ENCODE results near the gene C5orf34. TPM values are rescaled to one million over a fixed set of nuclear protein-coding genes. Genes with fewer than 3 reads are reported as not detected.
"Not testable (repeated sequence)": the region's sequence is repeated elsewhere in the genome, so short reads cannot be mapped to it uniquely, and the experiment has no call there.

The C5orf34 gene
- total RNA-seq, 6 experiments from 2014 or later: 2.2 to 4.4 (median 3.8) TPM

DNA sequence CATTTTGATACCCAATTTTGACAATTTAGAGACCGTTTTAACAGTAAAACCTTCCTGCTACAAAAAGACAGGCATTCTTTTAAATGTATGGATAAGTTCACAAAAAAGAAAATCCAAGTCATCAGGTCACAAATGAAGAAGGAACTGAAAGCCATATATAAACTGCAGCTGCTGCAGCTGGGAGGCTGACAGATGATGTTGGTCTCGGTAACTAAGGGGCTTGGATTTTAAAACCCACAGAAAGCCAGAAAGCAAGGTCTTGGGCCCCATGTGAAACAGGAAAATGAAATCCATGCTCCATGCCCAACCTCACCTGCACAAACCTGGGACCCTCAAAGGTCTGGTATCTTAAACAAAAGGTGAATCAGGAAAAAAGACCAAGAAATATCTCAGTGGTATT lies 15.7 kb upstream of the C5orf34 start:
- Mint-ChIP-seq H3K36me3 (ENCODE audit: low read depth) (peaks cover 52% of the 10 kb centered on the region), H3K27ac (no peak overlapping the region), H3K4me1 (ENCODE audit: low read depth) (no peaks in the 10 kb centered on the region), H3K27me3 (ENCODE audit: insufficient read depth) (no peaks in the 10 kb centered on the region; the same call in 1 of the 2 replicates), H3K4me3 (no peak overlapping the region), H3K9me3 (no peaks in the 10 kb centered on the region)
- DNase-seq: no peak
- TF ChIP-seq, protein P1, sequence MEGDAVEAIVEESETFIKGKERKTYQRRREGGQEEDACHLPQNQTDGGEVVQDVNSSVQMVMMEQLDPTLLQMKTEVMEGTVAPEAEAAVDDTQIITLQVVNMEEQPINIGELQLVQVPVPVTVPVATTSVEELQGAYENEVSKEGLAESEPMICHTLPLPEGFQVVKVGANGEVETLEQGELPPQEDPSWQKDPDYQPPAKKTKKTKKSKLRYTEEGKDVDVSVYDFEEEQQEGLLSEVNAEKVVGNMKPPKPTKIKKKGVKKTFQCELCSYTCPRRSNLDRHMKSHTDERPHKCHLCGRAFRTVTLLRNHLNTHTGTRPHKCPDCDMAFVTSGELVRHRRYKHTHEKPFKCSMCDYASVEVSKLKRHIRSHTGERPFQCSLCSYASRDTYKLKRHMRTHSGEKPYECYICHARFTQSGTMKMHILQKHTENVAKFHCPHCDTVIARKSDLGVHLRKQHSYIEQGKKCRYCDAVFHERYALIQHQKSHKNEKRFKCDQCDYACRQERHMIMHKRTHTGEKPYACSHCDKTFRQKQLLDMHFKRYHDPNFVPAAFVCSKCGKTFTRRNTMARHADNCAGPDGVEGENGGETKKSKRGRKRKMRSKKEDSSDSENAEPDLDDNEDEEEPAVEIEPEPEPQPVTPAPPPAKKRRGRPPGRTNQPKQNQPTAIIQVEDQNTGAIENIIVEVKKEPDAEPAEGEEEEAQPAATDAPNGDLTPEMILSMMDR (IDR thresholded peaks at IDR 0.05): no peak

DNA sequence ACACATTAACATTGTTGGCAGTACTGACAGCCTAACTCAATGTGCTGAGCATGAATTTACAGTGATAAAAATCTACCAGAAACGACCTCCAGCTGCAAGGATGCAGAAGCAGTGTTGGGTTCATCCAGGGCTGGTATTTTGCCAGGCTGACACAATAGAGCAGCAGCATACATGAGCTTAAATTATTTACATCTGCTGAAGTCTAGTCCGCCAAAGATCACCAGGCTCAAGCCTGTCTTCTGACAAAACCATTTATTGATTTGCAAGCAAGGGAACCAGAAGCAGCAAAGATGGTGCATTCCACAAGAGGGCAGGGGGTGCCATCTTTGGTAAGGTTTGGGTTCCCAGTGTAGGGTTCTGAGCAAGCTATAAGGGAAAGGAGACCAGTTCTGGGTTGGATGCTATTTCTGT lies 8.7 kb upstream of the C5orf34 start:
- Mint-ChIP-seq H3K4me1 (ENCODE audit: low read depth) (no peaks in the 10 kb centered on the region), H3K4me3 (no peak overlapping the region), H3K27ac (no peak overlapping the region), H3K9me3 (no peaks in the 10 kb centered on the region), H3K27me3 (ENCODE audit: insufficient read depth) (peaks cover 3% of the 10 kb centered on the region), H3K36me3 (ENCODE audit: low read depth) (peaks cover 35% of the 10 kb centered on the region)
- TF ChIP-seq, protein P1 (IDR thresholded peaks at IDR 0.05): no peak
- no peak for DNase-seq

DNA sequence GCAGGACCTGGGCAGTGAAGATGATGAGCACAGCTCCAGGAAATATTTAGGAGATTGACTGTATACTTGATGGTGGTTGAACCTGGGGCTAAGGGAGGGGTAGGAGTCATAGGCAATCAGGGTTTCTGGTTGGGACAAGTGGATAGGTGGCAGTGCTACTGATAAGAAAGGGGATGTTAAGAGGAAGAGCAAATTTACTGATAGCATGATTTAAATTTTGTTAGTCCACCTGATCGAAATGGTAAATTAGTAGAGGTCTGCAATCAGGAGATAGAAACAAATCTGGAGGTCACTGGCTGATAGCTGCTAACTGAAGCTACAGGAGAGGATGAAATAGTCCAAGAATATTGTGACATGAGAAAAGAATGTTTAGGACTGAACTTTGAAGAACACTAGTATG lies 5.7 kb upstream of the C5orf34 start:
- no peak overlapping the region for H3K27ac Mint-ChIP-seq
- peaks cover 3% of the 10 kb centered on the region for H3K4me1 Mint-ChIP-seq (ENCODE audit: low read depth)
- H3K36me3 Mint-ChIP-seq (ENCODE audit: low read depth): peaks cover 22% of the 10 kb centered on the region
- H3K9me3 Mint-ChIP-seq: no peaks in the 10 kb centered on the region
- TF ChIP-seq, protein P1 (IDR thresholded peaks at IDR 0.05): no peak
- peaks cover 3% of the 10 kb centered on the region; the same call in 1 of the 2 replicates for H3K27me3 Mint-ChIP-seq (ENCODE audit: insufficient read depth)
- H3K4me3 Mint-ChIP-seq: no peak overlapping the region
- DNase-seq: no peak

DNA sequence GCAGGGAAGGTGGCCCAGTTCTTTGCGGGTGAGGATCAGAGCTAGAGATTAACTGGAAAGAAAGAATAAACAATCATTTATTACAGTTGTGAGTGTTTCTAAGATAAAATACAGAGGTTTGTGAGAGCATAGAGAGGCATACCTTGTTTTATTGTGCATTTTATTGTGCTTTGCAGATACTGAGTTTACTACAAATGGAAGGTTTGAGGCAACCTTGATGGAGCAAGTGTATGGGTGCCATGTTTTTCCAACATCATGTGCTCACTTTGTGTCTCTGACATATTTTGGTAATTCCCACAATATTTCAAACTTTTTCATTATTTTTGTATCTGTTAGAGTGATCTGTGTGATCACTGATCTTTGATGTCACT lies 715 bp upstream of the C5orf34 start:
- TF ChIP-seq, protein P1 (IDR thresholded peaks at IDR 0.05): no peak
- Mint-ChIP-seq H3K36me3 (ENCODE audit: low read depth) (peaks cover 10% of the 10 kb centered on the region; the same call in 1 of the 2 replicates), H3K27me3 (ENCODE audit: insufficient read depth) (no peaks in the 10 kb centered on the region), H3K27ac (peak overlapping the region; percentile 99), H3K4me3 (peak overlapping the region; percentile 94), H3K4me1 (ENCODE audit: low read depth) (peaks cover 23% of the 10 kb centered on the region), H3K9me3 (no peaks in the 10 kb centered on the region)
- no peak for DNase-seq

DNA sequence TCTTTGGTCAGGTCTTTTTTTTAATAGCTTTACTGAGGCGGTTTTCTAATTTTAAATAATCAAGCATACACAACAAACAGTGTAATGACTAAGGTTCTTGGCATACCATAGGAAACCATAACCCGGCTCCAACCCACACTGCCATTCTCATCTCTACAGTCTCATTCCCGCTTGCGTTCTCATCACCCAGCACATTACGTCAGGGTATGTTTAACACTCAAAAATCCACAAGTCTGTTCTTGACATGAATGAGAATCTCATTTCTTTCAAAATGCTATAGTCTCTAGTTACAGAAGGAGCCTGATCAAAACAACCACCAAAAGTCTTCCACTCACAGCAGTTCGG lies 505 bp downstream of the C5orf34 start:
- Mint-ChIP-seq H3K36me3 (ENCODE audit: low read depth) (peaks cover 10% of the 10 kb centered on the region; the same call in 1 of the 2 replicates), H3K9me3 (no peaks in the 10 kb centered on the region), H3K27me3 (ENCODE audit: insufficient read depth) (no peaks in the 10 kb centered on the region), H3K4me1 (ENCODE audit: low read depth) (peaks cover 23% of the 10 kb centered on the region), H3K27ac (peak overlapping the region; percentile 99), H3K4me3 (peak overlapping the region; percentile 94)
- TF ChIP-seq, protein P1 (IDR thresholded peaks at IDR 0.05): no peak
- DNase-seq: peak; percentile 76

DNA sequence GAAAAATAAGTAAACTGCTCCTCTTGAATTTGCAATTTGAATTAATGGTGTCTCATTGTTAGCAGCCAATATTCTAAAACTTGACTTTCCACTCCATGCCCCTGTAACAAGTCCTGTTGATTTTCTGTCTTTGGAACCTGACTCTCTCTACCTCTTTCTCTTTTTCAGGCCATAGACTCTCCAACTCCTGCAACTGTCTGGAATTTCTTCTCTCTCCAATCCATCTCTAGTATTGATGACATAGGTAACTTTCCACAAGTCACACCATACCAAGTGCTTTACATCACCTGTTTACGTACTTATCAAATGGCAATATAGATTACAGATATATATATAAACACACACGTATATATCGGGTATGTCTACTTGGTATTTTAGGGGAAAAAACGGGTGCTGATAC lies 923 bp downstream of the C5orf34 start:
- DNase-seq: no peak
- H3K27me3 Mint-ChIP-seq (ENCODE audit: insufficient read depth): no peaks in the 10 kb centered on the region
- H3K4me1 Mint-ChIP-seq (ENCODE audit: low read depth): peaks cover 23% of the 10 kb centered on the region
- H3K9me3 Mint-ChIP-seq: no peaks in the 10 kb centered on the region
- H3K27ac Mint-ChIP-seq: peak overlapping the region; percentile 99
- H3K4me3 Mint-ChIP-seq: peak overlapping the region; percentile 94
- peaks cover 10% of the 10 kb centered on the region; the same call in 1 of the 2 replicates for H3K36me3 Mint-ChIP-seq (ENCODE audit: low read depth)
- TF ChIP-seq, protein P1 (IDR thresholded peaks at IDR 0.05): no peak

DNA sequence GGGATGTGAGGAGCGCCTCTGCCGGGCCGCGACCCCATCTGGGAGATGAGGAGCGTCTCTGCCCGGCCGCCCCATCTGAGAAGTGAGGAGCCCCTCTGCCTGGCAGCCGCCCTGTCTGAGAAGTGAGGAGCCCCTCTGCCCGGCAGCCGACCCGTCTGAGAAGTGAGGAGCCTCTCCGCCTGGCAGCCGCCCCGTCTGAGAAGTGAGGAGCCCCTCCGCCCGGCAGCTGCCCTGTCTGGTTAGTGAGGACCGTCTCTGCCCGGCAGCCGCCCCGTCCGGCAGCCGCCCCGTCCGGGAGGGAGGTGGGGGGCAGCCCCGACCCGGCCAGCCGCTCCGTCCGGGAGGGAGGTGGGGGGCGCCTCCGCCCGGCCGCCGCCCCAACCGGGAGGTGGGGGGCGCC lies 3.9 kb downstream of the C5orf34 start:
- DNase-seq; H3K4me3 Mint-ChIP-seq; H3K36me3 Mint-ChIP-seq (ENCODE audit: low read depth); H3K27me3 Mint-ChIP-seq (ENCODE audit: insufficient read depth); H3K9me3 Mint-ChIP-seq; H3K27ac Mint-ChIP-seq: not testable (repeated sequence)
- peaks cover 23% of the 10 kb centered on the region for H3K4me1 Mint-ChIP-seq (ENCODE audit: low read depth)

All from HFFc6 (cell line).